ENCODE measurements around the gene GOLGA7B. TPM values are rescaled to one million over a fixed set of nuclear protein-coding genes. Genes with fewer than 3 reads are reported as not detected.
A peak's percentile ranks its signal among the peaks of the same experiment; 100 is the strongest.

Gene GOLGA7B
- total RNA-seq: under 1 TPM in 2 of 4 donors, not detected in 2; 0.14 to 0.16 TPM

GRCh38 chr10:97849687-97850402 lies at the start of gene GOLGA7B:
Gene GOLGA7B, plus strand, starts transcription at chr10:97849843. Its CDS starts 461 bp downstream, at chr10:97850304.
- TF ChIP-seq EP300 (IDR thresholded peaks at IDR 0.05; ENCODE audit: low read depth): no peak
- no peak for TF ChIP-seq POLR2A (IDR thresholded peaks at IDR 0.05)
- TF ChIP-seq CTCF (IDR thresholded peaks at IDR 0.05): no peak
- no peak for TF ChIP-seq POLR2AphosphoS5 (IDR thresholded peaks at IDR 0.05)
- Histone ChIP-seq H3K36me3 (no peaks in the 10 kb centered on the region), H3K27me3 (peaks cover 64% of the 10 kb centered on the region), H3K9me3 (no peaks in the 10 kb centered on the region), H3K27ac (peak within 1 kb of the TSS in 1 of 4 donors; percentile 12), H3K4me3 (peak within 1 kb of the TSS; percentile 13 to 73 (median 65)), H3K4me1 (peaks cover 0 to 15% (median 10%) of the 10 kb centered on the region in 4 donors)
- WGBS, 2 donors (ENCODE audit: low coverage in 1 of 2): 2% methylated on average over 19 of the region's 87 CpGs; no CpG with 5 or more reads in 1 of the 2 donors
- intact Hi-C loops (cut with DNase I; ENCODE audit: low total_unique reads): no loop called here
- in situ Hi-C loops (cut with MboI; ENCODE audit: low pct_ligation_motif_present in 1 of 4, low pct_unique_long_range_greater_than_20kb in 1 of 4, low sequenced_read_pairs in 3 of 4): no loop called here
- peak; percentile 44 for DNase-seq

GRCh38 chr10:97800474-97800873 lies 49.2 kb upstream of the GOLGA7B start:
- 85 to 92% methylated on average over 7 to 8 of the region's 9 CpGs for WGBS, 2 donors (ENCODE audit: low coverage in 1 of 2)
- intact Hi-C loops (cut with DNase I; ENCODE audit: low total_unique reads): no loop called here
- no peak for DNase-seq
- H3K4me3 ChIP-seq: no peak overlapping the region
- no peak overlapping the region for H3K27ac ChIP-seq
- H3K9me3 ChIP-seq: peaks cover 0 to 7% of the 10 kb centered on the region in 2 donors
- TF ChIP-seq CTCF (IDR thresholded peaks at IDR 0.05) (no peak), EP300 (IDR thresholded peaks at IDR 0.05; ENCODE audit: low read depth) (no peak), POLR2A (IDR thresholded peaks at IDR 0.05) (no peak), POLR2AphosphoS5 (IDR thresholded peaks at IDR 0.05) (no peak)
- H3K27me3 ChIP-seq: peaks cover 5% of the 10 kb centered on the region
- in situ Hi-C loops (cut with MboI; ENCODE audit: low pct_ligation_motif_present in 1 of 4, low pct_unique_long_range_greater_than_20kb in 1 of 4, low sequenced_read_pairs in 3 of 4): no loop called here
- H3K36me3 ChIP-seq: no peaks in the 10 kb centered on the region
- H3K4me1 ChIP-seq: no peaks in the 10 kb centered on the region

- Histone ChIP-seq H3K4me3 (no peak overlapping the region), H3K9me3 (peaks cover 0 to 7% of the 10 kb centered on the region in 2 donors), H3K27me3 (peaks cover 5% of the 10 kb centered on the region), H3K4me1 (no peaks in the 10 kb centered on the region), H3K27ac (no peak overlapping the region), H3K36me3 (no peaks in the 10 kb centered on the region)
- TF ChIP-seq POLR2AphosphoS5 (IDR thresholded peaks at IDR 0.05): no peak
- no peak for TF ChIP-seq POLR2A (IDR thresholded peaks at IDR 0.05)
- TF ChIP-seq CTCF (IDR thresholded peaks at IDR 0.05): no peak
- no peak for TF ChIP-seq EP300 (IDR thresholded peaks at IDR 0.05; ENCODE audit: low read depth)
- in situ Hi-C loops (cut with MboI; ENCODE audit: low pct_ligation_motif_present in 1 of 4, low pct_unique_long_range_greater_than_20kb in 1 of 4, low sequenced_read_pairs in 3 of 4): no loop called here
- no peak for DNase-seq
- 53% methylated on average over 5 of the region's 5 CpGs; no CpG with 5 or more reads in 1 of the 2 donors for WGBS, 2 donors (ENCODE audit: low coverage in 1 of 2)
- intact Hi-C loops (cut with DNase I; ENCODE audit: low total_unique reads): no loop called here
These were observed 48.2 kb upstream of the GOLGA7B start for GRCh38 chr10:97801422-97801821.

GRCh38 chr10:97805096-97805884 lies 44.4 kb upstream of the GOLGA7B start:
- Histone ChIP-seq H3K9me3 (no peaks in the 10 kb centered on the region), H3K27me3 (no peaks in the 10 kb centered on the region), H3K4me3 (no peak overlapping the region), H3K27ac (no peak overlapping the region), H3K36me3 (no peaks in the 10 kb centered on the region), H3K4me1 (no peaks in the 10 kb centered on the region)
- intact Hi-C loops (cut with DNase I; ENCODE audit: low total_unique reads): no loop called here
- in situ Hi-C loops (cut with MboI; ENCODE audit: low pct_ligation_motif_present in 1 of 4, low pct_unique_long_range_greater_than_20kb in 1 of 4, low sequenced_read_pairs in 3 of 4): no loop called here
- WGBS, 2 donors (ENCODE audit: low coverage in 1 of 2): 44 to 62% methylated on average over 9 to 12 of the region's 12 CpGs
- TF ChIP-seq CTCF (IDR thresholded peaks at IDR 0.05): no peak
- TF ChIP-seq EP300 (IDR thresholded peaks at IDR 0.05; ENCODE audit: low read depth): no peak
- no peak for TF ChIP-seq POLR2A (IDR thresholded peaks at IDR 0.05)
- TF ChIP-seq POLR2AphosphoS5 (IDR thresholded peaks at IDR 0.05): no peak
- no peak for DNase-seq

Measured in transverse colon (tissue), 4 donors.